Astrocyte (in vitro differentiated cells and primary cell): ENCODE data around the gene SLC25A48.

Source experiments
- EZH2 ChIP-seq: IDR thresholded peaks from 2 replicates; pipeline ENCODE4 v1.6.1; 2012; ENCODE audit warnings: mild to moderate bottlenecking, low read length, inconsistent platforms; ENCODE audit not compliant: insufficient read depth
- TF ChIP-seq, protein P1 (sequence below): IDR thresholded peaks from 2 replicates; pipeline ENCODE4 v1.5.1; 2011; ENCODE audit warnings: low read depth, mild to moderate bottlenecking, inconsistent platforms, low read length, moderate library complexity; ENCODE audit not compliant: insufficient read depth

DNA sequence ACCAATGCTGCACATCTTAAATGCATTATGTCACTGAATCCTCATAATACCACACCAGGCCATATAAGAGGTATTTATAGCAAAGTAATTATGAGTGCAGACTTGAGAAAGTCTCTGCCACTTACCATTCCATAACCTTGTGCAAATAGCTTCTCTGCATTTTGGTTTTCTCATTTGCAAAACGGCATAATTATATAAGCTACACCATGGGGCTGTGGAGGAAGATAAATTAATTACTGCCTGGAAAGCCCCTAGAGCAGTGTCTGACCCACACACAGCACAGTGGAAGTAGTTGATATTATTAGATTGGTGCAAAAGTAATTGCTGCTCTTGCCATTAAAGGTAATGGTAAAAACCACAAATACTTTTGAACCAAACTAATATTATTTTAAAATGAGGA lies 70.7 kb downstream of the SLC25A48 start:
- TF ChIP-seq, protein P1, sequence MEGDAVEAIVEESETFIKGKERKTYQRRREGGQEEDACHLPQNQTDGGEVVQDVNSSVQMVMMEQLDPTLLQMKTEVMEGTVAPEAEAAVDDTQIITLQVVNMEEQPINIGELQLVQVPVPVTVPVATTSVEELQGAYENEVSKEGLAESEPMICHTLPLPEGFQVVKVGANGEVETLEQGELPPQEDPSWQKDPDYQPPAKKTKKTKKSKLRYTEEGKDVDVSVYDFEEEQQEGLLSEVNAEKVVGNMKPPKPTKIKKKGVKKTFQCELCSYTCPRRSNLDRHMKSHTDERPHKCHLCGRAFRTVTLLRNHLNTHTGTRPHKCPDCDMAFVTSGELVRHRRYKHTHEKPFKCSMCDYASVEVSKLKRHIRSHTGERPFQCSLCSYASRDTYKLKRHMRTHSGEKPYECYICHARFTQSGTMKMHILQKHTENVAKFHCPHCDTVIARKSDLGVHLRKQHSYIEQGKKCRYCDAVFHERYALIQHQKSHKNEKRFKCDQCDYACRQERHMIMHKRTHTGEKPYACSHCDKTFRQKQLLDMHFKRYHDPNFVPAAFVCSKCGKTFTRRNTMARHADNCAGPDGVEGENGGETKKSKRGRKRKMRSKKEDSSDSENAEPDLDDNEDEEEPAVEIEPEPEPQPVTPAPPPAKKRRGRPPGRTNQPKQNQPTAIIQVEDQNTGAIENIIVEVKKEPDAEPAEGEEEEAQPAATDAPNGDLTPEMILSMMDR: no peak
- no peak for TF ChIP-seq EZH2
